Inferior parietal cortex (tissue), 1 donor: ENCODE results near the gene RGS8.
"Not testable (repeated sequence)": the region's sequence is repeated elsewhere in the genome, so short reads cannot be mapped to it uniquely, and the experiment has no call there.

Experiments
- DNase-seq: peaks from one replicate; pipeline ENCODE4 v3.0.0-alpha.2; 2016; ENCODE audit errors: extremely low spot score

The RGS8 gene

GRCh38 chr1:182702826-182703524 lies 18.6 kb upstream of the RGS8 start:
- no peak for DNase-seq

- no peak for DNase-seq
Observed at GRCh38 chr1:182700351-182700709, 15.9 kb upstream of the RGS8 start.

- DNase-seq: no peak
Observed at GRCh38 chr1:182699393-182700350, 15.3 kb upstream of the RGS8 start.

GRCh38 chr1:182698971-182699370 lies 14.6 kb upstream of the RGS8 start:
- no peak for DNase-seq

- DNase-seq: not testable (repeated sequence)
Observed at GRCh38 chr1:182693139-182693538, 8.8 kb upstream of the RGS8 start.

- DNase-seq: no peak
Observed at GRCh38 chr1:182690886-182691443, 6.6 kb upstream of the RGS8 start.

- DNase-seq: no peak
Observed at GRCh38 chr1:182688436-182689205, 4.2 kb upstream of the RGS8 start.

GRCh38 chr1:182687361-182687760 lies 3.0 kb upstream of the RGS8 start:
- no peak for DNase-seq

GRCh38 chr1:182686446-182686845 lies 2.1 kb upstream of the RGS8 start:
- DNase-seq: no peak

- no peak for DNase-seq
Observed at GRCh38 chr1:182685215-182685614, 828 bp upstream of the RGS8 start.

GRCh38 chr1:182682898-182683501 lies 1.4 kb downstream of the RGS8 start:
- DNase-seq: no peak

- DNase-seq: no peak
Observed at GRCh38 chr1:182682406-182682805, 2.0 kb downstream of the RGS8 start.

- no peak for DNase-seq
Observed at GRCh38 chr1:182681568-182681912, 2.8 kb downstream of the RGS8 start.

- no peak for DNase-seq
Observed at GRCh38 chr1:182680901-182681567, 3.4 kb downstream of the RGS8 start.

GRCh38 chr1:182680408-182680807 lies 4.0 kb downstream of the RGS8 start:
- DNase-seq: no peak

GRCh38 chr1:182679684-182680083 lies 4.7 kb downstream of the RGS8 start:
- no peak for DNase-seq

GRCh38 chr1:182677397-182678098 lies 6.8 kb downstream of the RGS8 start:
- DNase-seq: no peak

GRCh38 chr1:182676274-182676673 lies 8.1 kb downstream of the RGS8 start:
- no peak for DNase-seq

GRCh38 chr1:182674346-182675246 lies 9.8 kb downstream of the RGS8 start:
- no peak for DNase-seq
